Caki2 (cell line): ENCODE results near the gene ANTKMT. TPM values are rescaled to one million over a fixed set of nuclear protein-coding genes. Genes with fewer than 3 reads are reported as not detected.
"Not testable (repeated sequence)": the region's sequence is repeated elsewhere in the genome, so short reads cannot be mapped to it uniquely, and the experiment has no call there.

Experiments used
- DNase-seq: peaks from one replicate; pipeline ENCODE4 v3.0.0-alpha.2; 2015; ENCODE audit warnings: low read depth
- in situ Hi-C: cut with HindIII; loops from 2 replicates; pipeline ENCODE4 v1.10.0; 2016; ENCODE audit warnings: low sequenced_read_pairs, low pct_unique_long_range_greater_than_20kb, mixed read lengths
- total RNA-seq: library from RNA; depleted of rRNA; stranded (reverse); fragments of >200 nt; shearing (Covaris generic); gene quantifications from 2 replicates; pipeline ENCODE4 v1.2.3, GENCODE V29; 2014; ENCODE audit warnings: low replicate concordance

ANTKMT gene
- total RNA-seq, 1 experiment from 2014 or later, result 164 TPM

DNA sequence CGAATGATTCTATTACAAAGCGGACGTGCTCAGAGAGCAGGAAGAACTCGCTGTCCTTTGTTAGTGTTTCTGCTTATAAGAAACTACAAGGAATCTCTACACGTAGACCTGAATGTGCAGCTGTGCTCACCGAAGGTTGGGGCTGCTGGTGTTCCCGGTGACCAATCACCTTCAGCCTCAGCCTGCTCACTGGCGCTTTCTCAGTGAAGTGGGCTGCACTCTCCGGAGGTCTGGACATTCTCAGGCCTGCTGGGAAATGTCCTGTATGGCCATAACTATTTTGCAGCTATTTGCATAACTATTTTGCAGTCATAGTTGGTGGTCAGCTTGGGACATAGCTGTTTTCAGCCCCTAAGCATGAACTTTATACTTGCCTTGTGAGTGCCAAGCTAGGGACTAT, 29.5 kb downstream of the ANTKMT start:
- in situ Hi-C loops, result no loop called here
- DNase-seq, result no peak

DNA sequence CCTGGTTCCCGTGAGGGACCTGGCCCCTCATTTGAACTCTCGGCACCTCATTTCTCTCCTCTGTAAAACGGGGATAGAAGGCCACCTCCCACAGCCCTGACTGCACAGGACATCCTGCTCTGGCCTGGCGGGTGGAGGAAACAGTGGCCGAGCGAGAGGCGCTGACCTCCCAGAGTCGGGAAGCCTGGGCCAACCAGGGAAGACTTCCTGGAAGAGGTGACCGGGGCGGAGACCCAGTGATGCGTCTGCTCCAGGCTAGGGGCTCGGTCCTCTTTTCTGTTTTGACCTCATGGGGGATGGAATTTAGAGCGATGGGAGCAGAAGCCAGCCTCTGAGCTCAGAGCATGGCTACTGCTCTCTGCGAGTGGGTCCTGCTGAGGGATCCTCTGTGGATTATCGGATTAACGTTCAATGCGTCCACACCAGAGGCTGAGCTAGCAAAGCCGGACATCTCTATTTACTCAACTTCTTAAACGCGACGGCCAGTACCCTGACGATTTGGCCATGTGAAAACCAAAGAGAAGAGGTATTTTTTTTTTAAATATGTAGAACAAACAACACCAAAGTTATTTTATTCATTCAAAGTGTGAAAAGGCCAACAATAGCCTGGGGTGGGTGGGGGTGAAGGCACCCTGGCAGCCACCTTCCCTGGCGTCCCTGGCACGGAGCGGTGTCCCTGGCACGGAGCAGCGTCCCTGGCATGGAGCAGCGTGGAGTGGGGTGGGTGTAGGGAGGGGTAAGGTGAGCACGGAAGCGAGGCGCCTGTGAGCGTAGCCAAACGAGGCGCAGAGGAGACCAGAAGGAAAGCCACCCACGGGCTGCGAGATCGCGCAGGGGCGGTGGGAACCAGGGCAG, 30.4 kb downstream of the ANTKMT start:
- in situ Hi-C loops, result no loop called here

DNA sequence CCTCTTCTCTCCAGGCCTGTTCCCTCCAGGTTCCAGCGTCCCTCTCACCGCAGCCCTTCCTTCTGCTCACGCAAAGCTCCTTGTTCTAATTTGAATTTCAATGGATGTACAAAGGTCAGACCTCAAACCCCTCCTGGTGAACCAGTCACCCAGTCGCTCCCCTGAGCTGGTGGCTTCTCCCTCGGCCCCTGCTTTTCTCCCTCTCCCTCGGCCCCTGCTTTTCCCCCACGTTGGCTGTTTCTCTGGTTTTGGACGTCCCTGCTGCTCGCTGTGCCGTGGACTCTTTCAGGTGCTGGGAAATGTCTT, 31.0 kb downstream of the ANTKMT start:
- no peak for DNase-seq
- in situ Hi-C loops, result no loop called here

More for the DNA sequence above, 30.4 kb downstream of the ANTKMT start:
- no peak for DNase-seq

DNA sequence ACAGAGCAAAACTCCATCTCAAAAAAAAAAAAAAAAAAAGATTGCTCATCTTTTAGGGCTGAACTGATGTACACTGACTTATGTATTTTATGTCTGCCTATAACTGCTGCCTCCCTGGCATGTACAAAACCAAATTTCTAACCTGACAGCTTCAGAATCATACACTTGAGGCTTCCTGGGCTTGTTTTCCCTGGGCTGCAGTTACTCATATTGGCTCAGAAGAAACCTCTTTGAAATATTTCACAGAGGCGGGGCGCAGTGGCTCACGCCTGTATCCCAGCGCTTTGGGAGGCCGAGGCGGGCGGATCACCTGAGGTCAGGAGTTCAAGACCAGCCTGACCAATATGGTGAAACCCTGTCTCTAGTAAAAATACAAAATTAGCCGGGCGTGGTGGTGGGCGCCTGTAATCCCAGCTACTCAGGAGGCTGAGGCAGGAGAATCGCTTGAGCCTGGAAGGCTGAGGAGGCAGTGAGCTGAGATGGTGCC, 33.2 kb downstream of the ANTKMT start:
- DNase-seq, in situ Hi-C loops: not testable (repeated sequence)

DNA sequence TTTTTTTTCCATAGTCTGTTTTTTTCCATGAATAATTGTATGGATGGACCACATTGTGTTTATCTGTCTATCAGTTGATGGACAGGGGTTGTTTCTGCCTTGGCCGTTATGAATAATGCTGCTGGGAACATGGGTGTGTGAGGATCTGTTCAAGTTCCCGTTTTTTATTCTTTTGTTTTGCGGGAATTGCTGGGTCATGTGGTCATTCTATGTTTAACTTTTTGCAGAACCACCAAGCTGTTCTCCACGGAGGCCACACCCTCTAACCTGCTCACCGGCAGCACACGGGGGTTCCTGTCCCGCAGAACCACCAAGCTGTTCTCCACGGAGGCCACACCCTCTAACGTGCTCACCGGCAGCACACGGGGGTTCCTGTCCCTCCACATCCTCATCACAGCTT, 33.7 kb downstream of the ANTKMT start:
- in situ Hi-C loops, result no loop called here
- DNase-seq, result no peak

DNA sequence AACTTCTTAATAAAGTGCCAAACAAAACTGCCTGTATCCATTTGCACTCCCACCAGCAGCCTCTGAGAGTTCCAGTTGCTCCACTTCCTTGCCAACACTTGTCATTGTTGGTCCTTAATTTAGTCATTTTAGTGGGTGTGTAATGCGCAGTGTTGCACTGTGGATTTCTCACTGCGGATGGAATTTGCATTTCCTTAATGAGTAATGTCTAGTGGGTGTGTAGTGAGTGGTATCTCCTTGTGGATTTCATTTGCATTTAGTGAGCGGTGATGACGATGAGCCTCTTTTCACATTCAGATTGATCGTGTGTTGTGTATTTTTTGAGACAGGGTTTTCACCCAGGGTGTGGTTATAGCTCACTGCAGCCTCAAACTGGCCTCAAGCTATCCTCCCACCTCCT, 35.5 kb downstream of the ANTKMT start:
- in situ Hi-C loops, result no loop called here
- no peak for DNase-seq

DNA sequence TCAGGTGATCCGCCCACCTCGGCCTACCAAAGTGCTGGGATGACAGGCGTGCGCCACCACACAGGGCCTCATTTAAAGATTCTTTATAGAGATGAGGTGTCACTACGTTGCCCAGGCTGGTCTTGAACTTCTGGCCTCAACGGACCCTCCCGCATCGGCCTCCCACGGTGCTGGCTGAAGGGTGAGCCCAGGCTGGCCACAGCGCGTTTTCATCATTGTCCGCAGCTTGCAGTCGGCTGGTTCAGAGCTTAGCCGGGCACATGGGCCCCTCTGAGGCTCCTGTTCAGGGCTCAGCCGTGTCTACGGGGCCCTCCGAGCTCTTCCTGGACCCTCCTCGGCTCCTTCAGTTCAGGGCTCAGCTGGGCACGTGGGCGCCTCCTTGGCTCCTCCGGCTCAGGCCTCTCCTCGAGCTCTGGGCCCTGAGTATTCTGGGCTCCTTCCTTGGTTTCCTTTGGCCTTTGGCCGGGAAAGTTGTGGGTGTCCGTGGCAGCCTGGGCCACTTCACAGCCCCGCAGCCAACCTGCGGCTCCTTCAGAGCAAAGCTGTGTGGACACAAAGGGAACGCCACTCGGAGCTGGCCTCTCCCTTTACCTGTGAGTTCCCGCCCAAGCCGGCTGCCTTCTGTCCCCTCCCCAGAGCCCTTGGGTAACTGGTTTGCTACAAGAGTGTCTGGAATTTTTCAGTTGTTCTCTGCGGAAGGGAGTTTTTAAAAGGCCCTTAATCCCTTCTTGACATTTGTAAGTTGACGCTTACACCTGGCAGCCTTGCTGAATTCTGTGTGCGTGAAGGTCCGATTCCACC, 38.4 kb downstream of the ANTKMT start:
- no peak for DNase-seq
- in situ Hi-C loops, result no loop called here

DNA sequence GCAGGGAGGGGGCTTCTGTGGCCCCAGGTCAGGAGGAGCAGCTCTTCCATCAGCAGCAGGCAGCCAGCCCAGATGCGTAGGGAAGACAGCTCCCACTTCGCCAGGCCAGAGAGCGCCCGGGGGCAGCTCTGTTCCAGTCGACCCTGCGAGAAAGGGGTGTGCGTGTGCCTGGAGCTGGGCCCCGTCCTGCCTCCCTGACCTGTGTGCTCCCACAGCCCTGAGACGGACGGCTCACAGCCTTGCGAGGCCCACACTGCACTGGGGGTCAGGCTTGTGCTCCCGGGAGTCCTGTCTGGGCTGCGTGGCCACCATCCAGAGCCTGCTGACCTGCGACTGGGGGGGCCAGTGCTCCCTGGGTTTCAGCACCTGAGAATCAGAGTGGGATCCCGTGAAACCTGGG, 39.1 kb downstream of the ANTKMT start:
- DNase-seq, result no peak
- in situ Hi-C loops, result no loop called here

DNA sequence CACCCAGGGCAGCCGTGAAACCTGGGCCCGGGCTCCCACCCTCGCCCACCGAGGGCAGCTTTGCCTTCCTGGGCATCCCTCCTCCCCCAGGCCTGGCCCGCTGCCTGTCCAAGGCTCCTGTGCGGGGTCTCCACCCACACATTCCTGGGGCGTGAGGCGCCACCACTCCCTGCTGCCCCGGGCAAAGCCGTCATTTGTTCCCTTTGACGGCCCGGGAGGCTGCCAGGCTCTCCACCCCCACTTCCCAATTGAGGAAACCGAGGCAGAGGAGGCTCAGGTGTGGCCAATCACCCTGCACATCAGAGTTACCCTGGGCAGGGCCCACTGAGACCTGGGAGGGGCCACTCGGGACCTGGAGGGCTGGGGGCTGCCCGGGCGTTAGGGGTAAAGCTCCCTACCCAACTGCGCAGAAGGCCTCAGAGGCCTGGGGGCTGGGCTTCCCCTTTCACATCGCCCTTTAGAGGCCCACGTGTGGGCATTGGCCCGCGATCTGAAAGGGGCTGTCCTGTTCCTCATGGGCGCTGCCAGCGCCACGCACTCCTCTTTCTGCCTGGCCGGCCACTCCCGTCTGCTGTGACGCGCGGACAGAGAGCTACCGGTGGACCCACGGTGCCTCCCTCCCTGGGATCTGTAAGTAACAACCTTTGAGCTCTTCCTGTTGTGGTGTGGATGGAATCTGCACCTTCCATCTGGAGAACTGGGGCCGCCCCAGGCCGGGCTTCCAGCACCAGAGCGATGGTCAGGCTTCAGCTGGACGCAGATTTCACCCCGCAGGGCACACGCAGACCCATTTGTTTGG, 39.8 kb downstream of the ANTKMT start, which contains the start of gene MSLN:
MSLN (plus strand) TSS at position 190 of the 799 bp plus-strand sequence. CDS start 1,947 bp downstream, outside the sequence.
- in situ Hi-C loops, result no loop called here
- DNase-seq, result no peak

DNA sequence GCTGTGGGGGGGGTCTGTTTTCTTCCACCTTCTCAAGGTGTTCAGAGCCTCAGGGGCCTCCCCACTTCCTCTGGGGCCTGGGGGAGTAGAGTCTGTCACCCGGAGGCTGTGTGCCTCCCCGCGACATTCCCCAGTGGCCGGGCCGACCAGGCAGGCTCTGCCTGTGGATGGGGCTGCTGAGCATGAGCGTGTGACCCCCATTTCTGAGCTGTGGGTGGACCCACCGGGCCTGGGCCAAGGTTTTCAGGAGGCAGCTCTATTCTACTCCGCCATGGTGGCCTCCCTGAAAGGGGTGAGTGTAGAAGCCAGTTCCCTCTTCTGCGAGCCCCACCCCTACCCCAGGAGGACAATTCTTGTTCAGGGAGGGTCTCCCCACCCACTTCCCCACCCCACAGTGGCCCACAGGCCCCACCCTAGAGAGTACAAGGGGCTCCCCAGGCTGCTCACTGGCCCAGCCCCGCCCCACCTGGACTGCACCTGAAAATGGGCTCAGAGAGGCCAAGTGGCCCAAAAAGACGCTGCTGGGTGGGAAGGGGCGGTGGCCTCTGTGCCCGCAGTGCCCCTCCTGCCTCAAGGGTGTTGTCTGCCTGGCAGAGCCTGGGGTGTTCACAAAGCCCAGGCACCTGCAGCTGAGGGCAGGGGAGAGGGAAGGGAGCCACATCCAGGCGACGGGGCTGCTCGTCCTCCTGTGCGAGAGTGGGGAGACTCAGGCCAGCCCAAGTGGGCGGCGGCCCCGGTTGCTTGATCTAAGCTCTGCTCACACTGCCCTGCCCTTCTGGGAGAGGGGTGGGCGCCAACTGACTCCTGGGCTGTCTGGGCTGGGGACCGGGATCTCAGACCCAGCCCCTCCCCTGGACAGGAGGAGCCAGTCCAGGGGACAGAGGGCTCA, 40.9 kb downstream of the ANTKMT start:
- in situ Hi-C loops, result no loop called here
- DNase-seq, result no peak

DNA sequence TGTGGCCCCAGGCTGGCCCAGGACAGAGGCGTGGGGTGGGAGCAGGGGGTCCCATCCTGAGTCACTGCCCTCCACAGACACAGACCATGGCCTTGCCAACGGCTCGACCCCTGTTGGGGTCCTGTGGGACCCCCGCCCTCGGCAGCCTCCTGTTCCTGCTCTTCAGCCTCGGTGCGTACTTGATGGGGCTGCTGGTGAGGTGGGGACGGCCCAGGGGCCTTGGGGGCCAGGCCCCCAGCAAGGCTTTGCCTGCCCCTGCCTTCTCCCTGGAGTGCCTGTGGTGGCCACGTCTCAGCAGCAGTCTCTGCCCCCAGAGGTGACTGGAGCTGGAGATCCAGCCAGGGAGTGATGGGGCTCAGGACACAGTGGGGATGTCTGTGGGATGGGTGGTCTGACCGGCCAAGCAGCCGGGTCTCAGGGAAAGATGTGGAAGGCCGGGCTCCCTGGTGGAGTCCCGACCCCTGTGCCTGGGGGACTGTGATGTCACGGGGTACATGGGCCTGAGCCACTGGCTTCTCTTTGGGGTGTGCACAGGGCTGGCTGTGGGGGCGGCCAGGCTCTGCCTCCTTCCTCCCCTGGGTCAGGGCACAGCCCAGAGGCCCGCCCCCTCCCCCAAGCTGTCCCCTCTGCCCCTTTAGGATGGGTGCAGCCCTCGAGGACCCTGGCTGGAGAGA, 41.8 kb downstream of the ANTKMT start:
- in situ Hi-C loops, result no loop called here
- no peak for DNase-seq

DNA sequence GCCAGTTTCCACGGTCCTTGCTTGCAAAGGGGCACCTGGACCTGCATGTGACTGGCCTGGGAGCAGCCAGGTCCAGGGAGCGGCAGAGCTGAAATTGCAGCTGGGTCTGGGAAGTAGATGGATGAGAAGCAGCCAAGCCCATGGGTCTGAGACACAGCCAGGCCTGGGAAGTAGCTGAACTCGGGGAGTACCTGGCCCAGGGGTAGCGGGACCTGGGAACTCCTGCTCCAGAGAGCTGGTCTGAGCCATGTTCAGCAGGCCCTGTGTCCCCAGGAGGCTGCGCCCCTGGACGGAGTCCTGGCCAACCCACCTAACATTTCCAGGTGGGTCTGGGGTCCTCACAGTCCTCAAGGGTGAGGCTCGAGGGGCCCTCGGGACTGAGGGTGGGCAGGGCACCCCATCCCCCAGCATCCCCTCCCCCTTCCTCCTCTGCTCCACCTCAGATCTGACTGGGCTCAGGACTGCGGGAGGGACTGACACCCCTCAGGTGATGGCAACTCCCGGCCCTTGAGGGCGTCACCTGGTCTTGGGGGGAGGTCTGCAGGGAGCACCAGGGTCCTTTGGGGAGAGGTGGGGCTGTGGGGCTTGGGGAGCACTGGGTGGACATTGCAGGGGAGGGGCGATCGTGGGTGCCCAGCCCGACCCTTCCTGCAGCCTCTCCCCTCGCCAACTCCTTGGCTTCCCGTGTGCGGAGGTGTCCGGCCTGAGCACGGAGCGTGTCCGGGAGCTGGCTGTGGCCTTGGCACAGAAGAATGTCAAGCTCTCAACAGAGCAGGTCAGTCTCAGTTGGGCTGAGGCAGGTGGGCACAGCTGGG, 42.6 kb downstream of the ANTKMT start:
- no peak for DNase-seq
- in situ Hi-C loops, result no loop called here

DNA sequence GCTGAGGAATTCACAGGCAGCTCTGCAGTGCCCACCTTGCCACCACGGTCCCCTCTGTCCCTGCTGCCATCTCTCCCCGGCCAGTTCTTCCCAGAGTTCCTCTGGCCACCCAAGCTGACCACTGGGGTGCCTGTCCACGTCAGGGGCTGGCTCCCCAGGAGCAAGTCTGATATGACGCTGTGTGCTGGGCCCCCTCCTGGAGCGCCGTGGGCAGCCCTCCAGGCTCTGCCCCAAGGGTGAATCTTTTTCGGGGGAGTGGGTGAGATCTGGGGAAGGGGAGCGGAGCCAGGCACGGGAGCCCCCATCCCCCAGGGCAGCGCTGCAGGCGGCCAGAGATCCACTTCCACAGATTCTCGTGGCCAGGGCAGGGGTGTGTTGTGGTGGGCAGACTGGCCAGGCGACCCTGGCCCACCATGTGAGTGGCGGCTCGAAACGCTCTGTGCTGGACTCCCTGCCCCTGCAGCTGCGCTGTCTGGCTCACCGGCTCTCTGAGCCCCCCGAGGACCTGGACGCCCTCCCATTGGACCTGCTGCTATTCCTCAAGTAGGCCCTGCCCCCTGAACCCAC, 43.3 kb downstream of the ANTKMT start:
- DNase-seq, result no peak
- in situ Hi-C loops, result no loop called here

DNA sequence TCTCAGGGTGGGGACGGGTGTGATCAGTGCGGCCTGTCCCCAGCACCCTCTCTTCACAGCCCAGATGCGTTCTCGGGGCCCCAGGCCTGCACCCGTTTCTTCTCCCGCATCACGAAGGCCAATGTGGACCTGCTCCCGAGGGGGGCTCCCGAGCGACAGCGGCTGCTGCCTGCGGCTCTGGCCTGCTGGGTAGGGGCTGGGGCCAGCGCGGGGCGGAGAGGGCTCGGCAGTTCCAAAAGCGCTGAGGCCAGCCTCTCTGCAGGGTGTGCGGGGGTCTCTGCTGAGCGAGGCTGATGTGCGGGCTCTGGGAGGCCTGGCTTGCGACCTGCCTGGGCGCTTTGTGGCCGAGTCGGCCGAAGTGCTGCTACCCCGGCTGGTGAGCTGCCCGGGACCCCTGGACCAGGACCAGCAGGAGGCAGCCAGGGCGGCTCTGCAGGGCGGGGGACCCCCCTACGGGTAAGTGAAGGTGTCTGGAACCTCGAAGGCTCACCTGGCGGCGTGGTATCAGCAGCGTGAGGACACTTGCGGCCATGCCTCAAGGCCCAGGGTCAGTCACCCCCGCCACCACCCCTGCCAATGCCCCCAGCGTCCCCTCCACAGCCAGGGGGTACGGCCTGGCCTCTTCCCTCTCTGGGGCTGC, 44.0 kb downstream of the ANTKMT start:
- in situ Hi-C loops, result no loop called here
- DNase-seq, result no peak

DNA sequence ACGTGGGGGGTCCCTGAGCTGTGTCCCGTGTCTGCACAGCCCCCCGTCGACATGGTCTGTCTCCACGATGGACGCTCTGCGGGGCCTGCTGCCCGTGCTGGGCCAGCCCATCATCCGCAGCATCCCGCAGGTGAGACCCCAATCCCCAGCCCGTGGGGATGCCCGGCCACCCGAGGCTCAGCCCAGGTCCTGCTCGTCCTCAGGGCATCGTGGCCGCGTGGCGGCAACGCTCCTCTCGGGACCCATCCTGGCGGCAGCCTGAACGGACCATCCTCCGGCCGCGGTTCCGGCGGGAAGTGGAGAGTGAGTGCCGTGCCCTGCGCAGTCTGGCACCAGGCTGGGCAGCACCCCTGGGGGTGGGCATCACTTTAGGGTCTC, 44.5 kb downstream of the ANTKMT start:
- no peak for DNase-seq
- in situ Hi-C loops, result no loop called here
